HG02870 (cell line): Measurements from ENCODE around the gene NPW.

ENCODE experiments used
- ATAC-seq: cut with Tn5 transposase; IDR thresholded peaks from one replicate; pipeline ENCODE4 v1.9.1; 2021; ENCODE audit warnings: mild to moderate bottlenecking, moderate library complexity; ENCODE audit not compliant: unreplicated experiment

The NPW gene

GRCh38 chr16:2019518-2019920 is at the start of gene NPW:
Gene NPW, plus strand, starts transcription at chr16:2019785.
- ATAC-seq = no peak

GRCh38 chr16:1971796-1972489 is 47.6 kb upstream of the NPW start, which contains the start of gene TBL3:
Gene TBL3, plus strand, starts transcription at chr16:1972053. Its CDS starts 112 bp downstream, at chr16:1972165.
- peak; percentile 77 for ATAC-seq

- no peak for ATAC-seq
These were observed 47.1 kb upstream of the NPW start for GRCh38 chr16:1972490-1972877.

- no peak for ATAC-seq
These were observed 46.0 kb upstream of the NPW start for GRCh38 chr16:1973461-1974156.

- no peak for ATAC-seq
These were observed 45.2 kb upstream of the NPW start for GRCh38 chr16:1974157-1975070.

- ATAC-seq = no peak
These were observed 44.0 kb upstream of the NPW start for GRCh38 chr16:1975432-1976215.

- no peak for ATAC-seq
These were observed 43.4 kb upstream of the NPW start for GRCh38 chr16:1976216-1976520.

- no peak for ATAC-seq
These were observed 42.4 kb upstream of the NPW start for GRCh38 chr16:1976951-1977874.

GRCh38 chr16:1977875-1978268 is 41.7 kb upstream of the NPW start:
- no peak for ATAC-seq

- ATAC-seq = no peak
These were observed 41.0 kb upstream of the NPW start for GRCh38 chr16:1978476-1979120.

GRCh38 chr16:1979271-1980029 is 40.1 kb upstream of the NPW start:
- no peak for ATAC-seq

GRCh38 chr16:1980030-1980769 is 39.4 kb upstream of the NPW start:
- ATAC-seq = no peak

- ATAC-seq = no peak
These were observed 38.9 kb upstream of the NPW start for GRCh38 chr16:1980770-1981087.

- ATAC-seq = no peak
These were observed 38.2 kb upstream of the NPW start, which contains the start of gene NOXO1 for GRCh38 chr16:1981398-1981836. Gene NOXO1, minus strand, starts transcription at chr16:1981469. Its CDS starts 290 bp downstream, at chr16:1981179.

GRCh38 chr16:1982013-1982433 is 37.6 kb upstream of the NPW start:
- ATAC-seq = no peak

- ATAC-seq = no peak
These were observed 36.5 kb upstream of the NPW start for GRCh38 chr16:1982991-1983543.

- peak; percentile 76 for ATAC-seq
These were observed 35.8 kb upstream of the NPW start, which contains the start of gene GFER for GRCh38 chr16:1983544-1984346. Gene GFER, plus strand, starts transcription at chr16:1984193. Its CDS starts 26 bp downstream, at chr16:1984219.
